ENCODE measurements around the gene ATP1A2.

The ATP1A2 gene

DNA sequence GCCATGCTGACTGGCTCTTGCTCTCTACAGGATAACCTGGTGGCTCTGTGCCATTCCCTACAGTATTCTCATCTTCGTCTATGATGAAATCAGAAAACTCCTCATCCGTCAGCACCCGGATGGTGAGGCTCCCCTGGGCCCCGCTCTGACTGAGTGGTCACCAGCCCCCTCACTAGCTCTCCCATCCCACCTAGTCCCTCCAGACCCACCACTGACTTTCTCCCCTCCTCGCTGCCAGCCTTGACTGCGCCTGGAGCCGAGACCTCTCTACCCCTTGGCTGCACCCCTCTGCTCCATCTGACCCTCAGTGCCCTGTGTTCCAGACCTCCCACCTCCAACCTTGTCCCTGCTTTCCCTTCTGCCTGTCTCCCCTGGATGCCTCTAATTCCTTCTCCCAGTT lies 70.7 kb downstream of the ATP1A2 start:
- DNase-seq, result no peak

DNA sequence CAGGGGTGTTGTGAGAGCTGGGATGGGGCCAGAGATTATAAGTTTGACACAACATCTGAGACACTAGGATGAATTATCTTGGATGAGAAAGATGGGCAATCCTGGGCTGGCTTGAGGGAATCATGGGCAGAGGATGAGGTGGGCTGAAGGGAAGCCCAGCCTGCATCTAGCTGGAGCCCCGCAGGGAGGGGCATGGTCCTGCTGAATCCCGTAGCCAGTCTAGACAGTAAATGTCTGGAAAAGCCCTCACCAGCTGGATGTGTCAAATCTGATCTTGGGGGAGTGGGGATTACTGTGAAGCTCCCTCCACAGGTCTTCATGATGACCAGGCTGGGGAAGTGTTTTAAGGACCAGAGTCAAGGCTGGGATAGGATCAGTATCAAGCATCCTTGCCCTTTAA lies 71.2 kb downstream of the ATP1A2 start:
- DNase-seq, result no peak

DNA sequence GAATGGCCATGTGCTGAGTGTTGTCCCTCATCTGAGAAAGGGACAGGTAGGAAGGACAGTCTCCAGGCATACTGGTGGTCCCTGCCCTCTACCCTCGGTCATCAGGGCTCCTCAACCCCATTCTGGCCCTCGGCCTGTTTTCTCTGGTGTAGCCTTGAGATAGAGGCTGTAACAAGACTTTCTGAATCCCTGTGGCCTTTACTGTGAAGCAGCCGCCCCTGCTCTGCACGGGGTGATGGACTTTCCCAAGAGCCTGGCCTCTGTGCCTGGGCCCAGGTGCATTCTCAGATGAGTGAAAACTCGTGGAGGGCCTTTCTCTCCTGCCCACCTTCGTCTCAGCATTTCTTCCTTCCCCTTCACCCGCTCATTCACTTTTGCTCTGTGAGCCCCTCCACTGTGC lies 71.8 kb downstream of the ATP1A2 start:
- no peak for DNase-seq

DNA sequence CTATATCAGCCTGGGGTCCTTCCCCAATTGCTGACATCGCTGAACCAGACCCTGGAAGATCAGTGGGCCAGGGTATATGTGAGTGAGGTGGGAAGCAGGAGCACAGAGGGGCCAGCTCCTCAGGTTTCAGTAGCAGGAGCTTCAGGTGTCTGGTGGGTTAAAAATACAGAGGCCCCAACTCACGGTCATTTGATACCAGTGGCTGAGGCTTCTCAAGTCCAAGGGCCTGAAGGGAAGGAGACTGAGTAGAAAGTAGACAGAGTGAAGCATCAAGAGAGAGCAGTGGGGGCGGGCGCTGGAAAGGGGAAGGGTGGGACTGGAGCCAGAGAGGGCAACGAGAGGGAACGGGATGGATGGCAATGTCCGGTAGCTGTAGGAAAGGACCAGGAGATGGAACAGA lies 72.8 kb downstream of the ATP1A2 start:
- DNase-seq, result no peak

DNA sequence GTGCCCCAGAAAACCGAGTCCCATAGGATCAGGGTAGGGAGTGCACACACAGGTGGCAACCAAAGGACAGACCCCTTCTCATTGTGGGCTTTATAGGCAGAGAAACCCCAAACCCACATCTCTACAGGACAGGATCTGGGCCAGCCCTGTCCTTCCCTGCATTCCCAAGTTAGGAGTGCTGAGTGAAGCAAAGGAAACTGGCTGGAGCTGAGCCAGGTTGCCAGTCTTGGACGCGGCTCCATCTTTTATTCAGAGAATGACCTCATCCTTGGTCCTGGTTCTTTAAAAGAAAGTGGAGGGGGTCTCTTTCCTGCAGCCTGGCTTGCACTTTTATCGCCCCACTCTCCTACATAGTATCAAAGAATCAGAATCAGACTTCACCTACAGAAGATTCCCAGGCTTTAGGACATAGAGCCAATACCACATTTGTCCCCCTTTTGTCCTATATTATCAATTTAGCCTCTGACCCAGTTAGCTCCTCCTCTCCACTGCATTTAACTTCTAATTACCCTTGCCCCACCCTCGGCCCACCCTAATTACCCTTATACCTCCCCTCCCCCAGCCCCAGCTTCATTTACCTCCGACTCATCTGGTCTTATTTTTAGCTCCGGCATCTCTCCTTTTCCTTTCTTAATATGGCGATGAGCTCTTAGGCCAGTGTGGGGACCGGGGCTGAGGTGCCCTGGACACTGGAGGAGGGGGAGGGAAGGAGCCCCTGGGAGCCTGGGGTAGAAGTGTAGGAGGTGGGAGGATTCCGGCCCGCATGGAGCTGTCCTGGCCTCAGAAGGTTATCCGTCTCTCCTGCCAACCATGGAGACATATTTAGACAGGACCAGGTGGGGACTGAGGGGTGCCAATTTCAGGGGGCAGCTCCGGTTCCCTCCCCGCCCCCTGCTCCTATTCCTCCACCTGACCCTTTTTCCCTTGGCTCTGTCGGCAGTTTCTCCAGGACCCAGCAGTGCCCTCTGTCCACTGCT lies 74.4 kb downstream of the ATP1A2 start, which contains the start of gene CASQ1:
Gene CASQ1, plus strand, starts transcription at position 927 of the 977 bp plus-strand sequence. CDS start 177 bp downstream, outside the sequence.
- DNase-seq, result peak; percentile 55

DNA sequence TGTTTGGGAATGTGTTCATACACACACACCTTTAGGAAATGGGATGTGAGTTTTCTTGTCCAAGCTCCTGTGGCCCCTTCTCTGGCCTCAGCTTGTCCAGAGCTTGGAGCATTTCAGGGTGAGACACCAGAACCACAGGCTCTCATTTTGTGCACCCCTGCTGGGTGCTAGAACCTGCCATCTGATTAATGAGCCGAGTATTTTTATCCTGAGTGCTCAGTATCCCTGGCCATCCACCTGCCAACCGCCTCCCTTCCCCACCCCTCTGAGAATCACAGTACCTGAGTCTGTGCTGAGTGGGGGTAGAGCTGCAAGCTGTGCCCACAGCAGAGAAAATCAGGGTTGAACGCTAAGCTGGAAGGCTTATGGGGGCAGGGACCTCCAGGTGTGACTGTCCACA lies 76.2 kb downstream of the ATP1A2 start:
- no peak for DNase-seq

DNA sequence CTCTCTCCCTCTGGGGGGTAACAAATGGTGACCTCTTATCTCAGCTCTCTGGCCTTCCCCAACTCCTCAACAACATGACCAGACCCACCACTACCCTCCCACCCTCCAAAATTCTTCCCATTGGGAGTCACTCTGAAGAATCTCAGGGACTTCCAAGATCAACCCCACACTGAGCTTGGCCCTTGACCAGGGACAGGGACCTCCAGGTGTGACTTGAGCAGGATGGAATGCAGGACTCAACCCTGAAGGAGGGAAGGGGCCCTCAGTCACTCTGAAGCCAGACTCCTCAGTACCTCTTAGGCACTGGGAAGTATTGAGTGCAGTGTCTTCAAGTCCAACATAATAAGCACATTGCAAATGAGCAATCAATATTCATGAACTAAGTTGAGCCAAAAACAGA lies 76.7 kb downstream of the ATP1A2 start:
- peak; percentile 44 for DNase-seq

Data from EL (cell line).